Measurements from ENCODE around the gene CLCNKA. TPM values are rescaled to one million over a fixed set of nuclear protein-coding genes. Genes with fewer than 3 reads are reported as not detected.
"Not testable (repeated sequence)": the region's sequence is repeated elsewhere in the genome, so short reads cannot be mapped to it uniquely, and the experiment has no call there.

The CLCNKA gene
- total and polyA plus RNA-seq, 8 donors: 0.67 to 9.3 (median 1.4) TPM

DNA sequence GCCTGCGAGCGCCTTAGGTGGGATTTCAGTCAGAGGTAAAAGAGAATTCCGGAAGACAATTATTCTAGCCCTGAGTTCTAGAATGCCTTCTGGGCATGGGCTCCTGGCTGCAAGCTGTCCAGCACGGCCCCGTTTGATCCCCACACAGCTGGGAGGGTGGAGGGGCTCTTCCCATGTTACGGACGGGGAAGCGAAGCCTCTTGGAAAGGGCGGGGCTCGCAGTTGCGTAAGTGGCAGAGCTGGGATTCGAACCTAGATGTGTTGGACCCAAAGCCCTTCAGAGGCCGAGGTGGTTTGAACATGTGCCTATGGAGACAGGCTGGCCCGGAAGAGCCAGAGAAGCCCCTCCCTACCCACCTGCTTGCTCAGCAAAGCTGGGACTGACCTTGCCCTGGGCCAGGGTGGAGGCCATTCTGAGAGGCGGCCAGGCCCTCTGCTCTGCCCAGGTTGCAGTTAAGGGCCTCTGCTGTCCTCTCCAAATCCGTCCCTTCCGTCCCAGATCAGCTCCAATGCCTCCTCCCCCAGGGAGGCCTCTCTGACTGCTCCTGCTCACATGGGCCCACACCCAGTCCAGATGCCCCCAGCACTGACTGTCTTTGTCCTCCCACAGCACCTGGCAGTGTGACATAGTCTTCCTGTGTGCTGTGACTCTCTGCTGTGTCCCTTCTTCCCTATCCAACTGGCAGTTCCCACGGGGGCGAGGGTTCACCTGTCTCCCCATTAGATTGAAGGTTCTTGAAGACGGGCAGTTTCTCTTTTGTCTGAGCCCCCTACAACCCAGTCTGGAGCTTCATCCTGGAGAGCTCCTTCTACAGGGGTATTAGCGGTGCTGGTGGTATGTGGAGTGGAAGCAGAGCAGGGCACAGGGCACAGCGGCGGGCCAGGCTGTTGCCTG lies 2.8 kb upstream of the CLCNKA start:
- WGBS, 2 donors: 87 to 90% methylated on average over 23 of the region's 23 CpGs
- H3K9me3 ChIP-seq: no peaks in the 10 kb centered on the region
- TF ChIP-seq, protein P1, sequence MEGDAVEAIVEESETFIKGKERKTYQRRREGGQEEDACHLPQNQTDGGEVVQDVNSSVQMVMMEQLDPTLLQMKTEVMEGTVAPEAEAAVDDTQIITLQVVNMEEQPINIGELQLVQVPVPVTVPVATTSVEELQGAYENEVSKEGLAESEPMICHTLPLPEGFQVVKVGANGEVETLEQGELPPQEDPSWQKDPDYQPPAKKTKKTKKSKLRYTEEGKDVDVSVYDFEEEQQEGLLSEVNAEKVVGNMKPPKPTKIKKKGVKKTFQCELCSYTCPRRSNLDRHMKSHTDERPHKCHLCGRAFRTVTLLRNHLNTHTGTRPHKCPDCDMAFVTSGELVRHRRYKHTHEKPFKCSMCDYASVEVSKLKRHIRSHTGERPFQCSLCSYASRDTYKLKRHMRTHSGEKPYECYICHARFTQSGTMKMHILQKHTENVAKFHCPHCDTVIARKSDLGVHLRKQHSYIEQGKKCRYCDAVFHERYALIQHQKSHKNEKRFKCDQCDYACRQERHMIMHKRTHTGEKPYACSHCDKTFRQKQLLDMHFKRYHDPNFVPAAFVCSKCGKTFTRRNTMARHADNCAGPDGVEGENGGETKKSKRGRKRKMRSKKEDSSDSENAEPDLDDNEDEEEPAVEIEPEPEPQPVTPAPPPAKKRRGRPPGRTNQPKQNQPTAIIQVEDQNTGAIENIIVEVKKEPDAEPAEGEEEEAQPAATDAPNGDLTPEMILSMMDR (IDR thresholded peaks at IDR 0.05): no peak
- no peak for DNase-seq
- peaks cover 7 to 14% (median 12%) of the 10 kb centered on the region in 3 donors for H3K4me1 ChIP-seq
- intact Hi-C loops (cut with DNase I): no loop called here
- peak overlapping the region in 2 of 4 donors; percentile 39 to 64 for H3K27ac ChIP-seq
- no peak for ATAC-seq
- no peaks in the 10 kb centered on the region for H3K27me3 ChIP-seq
- FAIRE-seq: no peak
- H3K4me3 ChIP-seq: no peak overlapping the region
- H3K36me3 ChIP-seq: no peaks in the 10 kb centered on the region

DNA sequence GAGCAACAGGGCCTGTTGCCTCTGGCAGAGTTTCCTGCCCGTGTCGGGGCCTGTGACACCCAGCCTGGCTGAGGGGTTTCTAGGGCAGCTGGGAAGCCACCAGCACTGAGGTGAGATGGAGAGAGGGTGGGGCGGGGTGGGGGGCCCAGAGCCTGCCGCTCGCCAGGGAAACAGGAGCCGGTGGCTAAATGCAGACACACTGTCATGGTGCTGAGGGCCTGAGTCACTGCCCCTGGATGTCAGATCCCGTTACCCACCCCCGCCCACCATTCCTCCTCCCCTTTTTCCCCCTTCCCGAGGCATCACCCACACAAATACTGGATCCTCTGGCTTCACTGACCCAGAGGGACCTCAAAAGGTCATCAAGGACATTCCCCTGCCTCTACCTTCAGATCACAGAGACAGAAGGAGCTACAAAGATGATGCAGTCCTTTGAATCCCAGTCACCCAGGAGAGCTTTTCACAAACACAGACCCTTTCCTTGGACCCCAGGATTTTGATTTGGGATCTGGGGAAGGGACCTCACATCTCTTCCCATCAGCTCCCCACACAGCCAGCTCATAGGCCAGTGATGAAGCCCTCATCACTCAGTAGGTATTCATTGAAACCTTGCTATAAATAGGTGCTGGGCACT lies 2.1 kb upstream of the CLCNKA start:
- H3K9me3 ChIP-seq: no peaks in the 10 kb centered on the region
- 86 to 87% methylated on average over 9 of the region's 9 CpGs for WGBS, 2 donors
- no peaks in the 10 kb centered on the region for H3K27me3 ChIP-seq
- no peak for FAIRE-seq
- no peaks in the 10 kb centered on the region for H3K36me3 ChIP-seq
- peaks cover 7 to 12% (median 8%) of the 10 kb centered on the region in 3 donors for H3K4me1 ChIP-seq
- intact Hi-C loops (cut with DNase I): no loop called here
- H3K4me3 ChIP-seq: no peak overlapping the region
- no peak for ATAC-seq
- H3K27ac ChIP-seq: no peak overlapping the region
- DNase-seq: no peak
- TF ChIP-seq, protein P1 (IDR thresholded peaks at IDR 0.05): no peak

DNA sequence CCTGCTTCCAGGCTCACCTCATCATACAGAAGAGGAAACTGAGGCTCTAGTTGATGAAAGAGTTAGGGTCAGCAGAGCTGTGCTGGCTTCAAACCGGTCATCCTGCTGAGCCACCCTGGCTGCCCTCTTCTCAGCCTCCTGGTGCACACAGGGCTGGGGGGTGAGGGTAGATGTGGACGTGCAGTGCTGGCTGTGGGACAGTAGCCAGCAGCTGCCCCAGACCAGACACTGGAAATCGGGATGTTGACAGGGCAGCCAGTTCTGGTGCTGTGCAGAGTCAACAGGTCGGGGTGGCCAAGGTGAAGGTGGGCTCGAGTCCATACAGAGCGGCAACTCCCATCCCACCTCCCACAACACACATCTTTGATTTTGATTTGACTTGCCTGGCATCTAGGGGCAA lies 1.5 kb upstream of the CLCNKA start:
- H3K4me1 ChIP-seq: peaks cover 6 to 12% (median 7%) of the 10 kb centered on the region in 3 donors
- H3K9me3 ChIP-seq: no peaks in the 10 kb centered on the region
- WGBS, 2 donors: 81 to 84% methylated on average over 6 of the region's 6 CpGs
- intact Hi-C loops (cut with DNase I): no loop called here
- no peak overlapping the region for H3K4me3 ChIP-seq
- DNase-seq (no peak), ATAC-seq (no peak), FAIRE-seq (no peak)
- no peaks in the 10 kb centered on the region for H3K36me3 ChIP-seq
- no peak overlapping the region for H3K27ac ChIP-seq
- H3K27me3 ChIP-seq: no peaks in the 10 kb centered on the region
- TF ChIP-seq, protein P1 (IDR thresholded peaks at IDR 0.05): no peak

DNA sequence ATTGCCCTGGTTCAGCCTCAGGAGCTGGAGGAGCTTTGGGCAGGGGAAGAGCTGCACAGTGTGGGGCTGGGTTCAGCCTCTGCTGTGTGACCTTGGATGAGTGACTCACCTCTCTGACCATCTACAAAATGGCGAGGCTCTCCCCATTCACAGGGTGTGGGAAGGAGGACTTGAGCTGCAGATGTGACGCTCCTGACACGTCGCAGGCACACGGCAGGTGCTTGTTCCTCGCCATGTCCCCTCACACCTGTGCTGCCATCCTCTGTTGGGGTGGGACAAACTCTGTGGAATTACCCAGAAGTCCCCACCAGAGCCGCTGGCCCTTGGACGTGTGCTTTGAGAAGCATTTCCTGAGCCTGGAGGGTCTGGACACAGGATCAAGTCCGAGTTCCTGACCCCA lies 958 bp upstream of the CLCNKA start:
- DNase-seq: peak in 1 of 6 donors; percentile 55
- H3K36me3 ChIP-seq; H3K9me3 ChIP-seq; H3K27ac ChIP-seq; intact Hi-C loops (cut with DNase I); FAIRE-seq; H3K4me3 ChIP-seq; H3K27me3 ChIP-seq: not testable (repeated sequence)
- 50 to 61% methylated on average over 9 of the region's 9 CpGs for WGBS, 2 donors
- ATAC-seq: peak in 3 of 4 donors; percentile 26 to 62 (median 34)
- peaks cover 6 to 12% (median 7%) of the 10 kb centered on the region in 3 donors for H3K4me1 ChIP-seq

DNA sequence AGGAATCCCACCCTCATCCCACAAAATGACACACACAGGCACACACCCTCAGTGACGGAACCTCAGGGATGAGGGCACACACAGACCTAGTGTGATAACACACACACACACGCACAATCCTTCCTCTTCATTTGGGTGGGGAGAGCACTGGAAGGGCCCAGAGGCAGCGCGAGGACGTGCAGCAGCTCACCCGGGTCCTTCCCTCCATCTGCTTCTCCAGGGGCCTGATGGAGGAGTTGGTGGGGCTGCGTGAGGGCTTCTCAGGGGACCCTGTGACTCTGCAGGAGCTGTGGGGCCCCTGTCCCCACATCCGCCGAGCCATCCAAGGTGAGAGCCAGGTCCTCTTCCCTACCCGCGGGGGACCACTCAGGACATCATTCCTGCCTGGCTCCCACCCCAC lies 557 bp downstream of the CLCNKA start:
- H3K27ac ChIP-seq: no peak overlapping the region
- no peak for ATAC-seq
- no peak for DNase-seq

More for the DNA sequence above, 557 bp downstream of the CLCNKA start:
- Histone ChIP-seq H3K4me3 (no peak overlapping the region), H3K36me3 (no peaks in the 10 kb centered on the region), H3K27me3 (no peaks in the 10 kb centered on the region), H3K4me1 (peaks cover 12 to 14% (median 13%) of the 10 kb centered on the region in 3 donors), H3K9me3 (no peaks in the 10 kb centered on the region)
- no peak for FAIRE-seq
- TF ChIP-seq, protein P1 (IDR thresholded peaks at IDR 0.05): no peak
- intact Hi-C loops (cut with DNase I): no loop called here
- WGBS, 2 donors: 85 to 86% methylated on average over 11 of the region's 11 CpGs
